ENCODE results near the gene TVP23C.
A peak's percentile ranks its signal among the peaks of the same experiment; 100 is the strongest.

The TVP23C gene

GRCh38 chr17:15462976-15463772 lies 100.1 kb downstream of the TVP23C start:
- TF ChIP-seq, protein P1, sequence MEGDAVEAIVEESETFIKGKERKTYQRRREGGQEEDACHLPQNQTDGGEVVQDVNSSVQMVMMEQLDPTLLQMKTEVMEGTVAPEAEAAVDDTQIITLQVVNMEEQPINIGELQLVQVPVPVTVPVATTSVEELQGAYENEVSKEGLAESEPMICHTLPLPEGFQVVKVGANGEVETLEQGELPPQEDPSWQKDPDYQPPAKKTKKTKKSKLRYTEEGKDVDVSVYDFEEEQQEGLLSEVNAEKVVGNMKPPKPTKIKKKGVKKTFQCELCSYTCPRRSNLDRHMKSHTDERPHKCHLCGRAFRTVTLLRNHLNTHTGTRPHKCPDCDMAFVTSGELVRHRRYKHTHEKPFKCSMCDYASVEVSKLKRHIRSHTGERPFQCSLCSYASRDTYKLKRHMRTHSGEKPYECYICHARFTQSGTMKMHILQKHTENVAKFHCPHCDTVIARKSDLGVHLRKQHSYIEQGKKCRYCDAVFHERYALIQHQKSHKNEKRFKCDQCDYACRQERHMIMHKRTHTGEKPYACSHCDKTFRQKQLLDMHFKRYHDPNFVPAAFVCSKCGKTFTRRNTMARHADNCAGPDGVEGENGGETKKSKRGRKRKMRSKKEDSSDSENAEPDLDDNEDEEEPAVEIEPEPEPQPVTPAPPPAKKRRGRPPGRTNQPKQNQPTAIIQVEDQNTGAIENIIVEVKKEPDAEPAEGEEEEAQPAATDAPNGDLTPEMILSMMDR (IDR thresholded peaks at IDR 0.05; ENCODE audit: control insufficient read depth, insufficient read depth, low read depth, low read length, missing control alignments) = no peak
- no peak overlapping the region for H3K4me3 ChIP-seq (ENCODE audit: control insufficient read depth, low read depth, low read length)
- peak; percentile 56 for DNase-seq (ENCODE audit: low read depth)

GRCh38 chr17:15457723-15458094 lies 105.6 kb downstream of the TVP23C start:
- no peak overlapping the region for H3K4me3 ChIP-seq (ENCODE audit: control insufficient read depth, low read depth, low read length)
- no peak for DNase-seq (ENCODE audit: low read depth)
- TF ChIP-seq, protein P1 (IDR thresholded peaks at IDR 0.05; ENCODE audit: control insufficient read depth, insufficient read depth, low read depth, low read length, missing control alignments) = no peak

DNA sequence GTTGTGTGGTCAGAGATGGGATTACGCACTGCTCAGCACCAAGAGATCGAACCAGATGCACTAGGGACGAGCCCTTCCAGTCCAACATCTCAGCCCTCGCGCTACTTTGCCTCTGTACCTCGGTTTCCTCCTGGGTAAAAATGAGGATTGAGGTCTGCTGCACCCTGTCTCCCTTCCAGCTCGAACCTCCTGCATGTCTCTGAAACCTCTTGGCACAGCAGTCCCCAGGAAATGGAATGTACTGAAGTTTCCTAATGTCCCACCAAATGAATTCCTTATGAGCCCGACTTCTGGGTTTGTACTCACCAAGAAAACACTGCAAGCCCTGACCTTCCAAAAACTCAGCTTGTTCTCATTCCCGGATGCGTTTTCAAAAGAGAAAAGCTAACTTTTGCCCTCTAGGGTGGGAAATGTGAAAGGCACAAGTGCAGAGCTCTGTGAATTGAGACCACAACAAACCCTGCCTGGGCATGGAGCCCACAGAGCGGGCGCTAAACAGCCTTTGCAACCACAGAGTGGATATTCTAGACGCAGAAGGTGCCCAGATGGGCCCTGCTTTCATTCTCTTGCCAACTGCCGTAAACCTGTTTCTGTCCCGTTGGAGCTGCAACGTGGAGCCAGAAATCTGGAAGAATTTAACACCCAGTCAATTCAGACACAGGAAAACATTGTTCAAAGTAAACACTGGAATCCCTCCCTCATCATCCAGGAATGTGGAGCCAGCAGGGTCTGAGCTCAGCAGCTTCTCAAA lies 106.1 kb downstream of the TVP23C start:
- no peak overlapping the region for H3K4me3 ChIP-seq (ENCODE audit: control insufficient read depth, low read depth, low read length)
- DNase-seq (ENCODE audit: low read depth) = peak; percentile 88
- TF ChIP-seq, protein P1 (IDR thresholded peaks at IDR 0.05; ENCODE audit: control insufficient read depth, insufficient read depth, low read depth, low read length, missing control alignments) = peak; percentile 60

- no peak overlapping the region for H3K4me3 ChIP-seq (ENCODE audit: control insufficient read depth, low read depth, low read length)
- TF ChIP-seq, protein P1 (IDR thresholded peaks at IDR 0.05; ENCODE audit: control insufficient read depth, insufficient read depth, low read depth, low read length, missing control alignments) = no peak
Observed at GRCh38 chr17:15456496-15456895, 106.8 kb downstream of the TVP23C start.

GRCh38 chr17:15454346-15454745 lies 108.9 kb downstream of the TVP23C start:
- H3K4me3 ChIP-seq (ENCODE audit: control insufficient read depth, low read depth, low read length) = no peak overlapping the region

More at GRCh38 chr17:15456496-15456895, 106.8 kb downstream of the TVP23C start:
- no peak for DNase-seq (ENCODE audit: low read depth)

GRCh38 chr17:15453782-15454181 lies 109.5 kb downstream of the TVP23C start:
- TF ChIP-seq, protein P1 (IDR thresholded peaks at IDR 0.05; ENCODE audit: control insufficient read depth, insufficient read depth, low read depth, low read length, missing control alignments) = no peak
- H3K4me3 ChIP-seq (ENCODE audit: control insufficient read depth, low read depth, low read length) = no peak overlapping the region
- DNase-seq (ENCODE audit: low read depth) = no peak

More at GRCh38 chr17:15454346-15454745, 108.9 kb downstream of the TVP23C start:
- TF ChIP-seq, protein P1 (IDR thresholded peaks at IDR 0.05; ENCODE audit: control insufficient read depth, insufficient read depth, low read depth, low read length, missing control alignments) = no peak
- no peak for DNase-seq (ENCODE audit: low read depth)

Data from AG09309 (cell line).